Mesodermal cell (in vitro differentiated cells): Measurements from ENCODE around the gene AUTS2.

Experiments
- H3K27ac ChIP-seq: 2 replicates; pipeline ENCODE4 v1.7.0; 2013; ENCODE audit warnings: mild to moderate bottlenecking, low read depth, low read length, moderate library complexity; ENCODE audit not compliant: severe bottlenecking
- H3K36me3 ChIP-seq: 2 replicates; pipeline ENCODE4 v1.7.1; 2013; ENCODE audit warnings: mild to moderate bottlenecking, low read length, moderate library complexity; ENCODE audit not compliant: control insufficient read depth, insufficient read depth
- H3K4me1 ChIP-seq: one replicate; pipeline ENCODE4 v1.7.1; 2013; ENCODE audit warnings: mild to moderate bottlenecking, low read length; ENCODE audit not compliant: insufficient read depth, control insufficient read depth, poor library complexity, severe bottlenecking
- H3K4me3 ChIP-seq: 2 replicates; pipeline ENCODE4 v1.7.0; 2013; ENCODE audit warnings: low read length, control low read depth, mild to moderate bottlenecking; ENCODE audit not compliant: insufficient read depth, poor library complexity, severe bottlenecking; ENCODE audit errors: extremely low read depth
- H3K9me3 ChIP-seq: 2 replicates; pipeline ENCODE4 v1.7.1; 2013; ENCODE audit warnings: mild to moderate bottlenecking, low read length, moderate library complexity; ENCODE audit not compliant: control insufficient read depth
- WGBS, 2 experiments: methylation state at CpG; one replicate each; pipeline ENCODE4 v1.1.5; 2013; ENCODE audit warnings: missing lambda C conversion rate in 2 of 2; ENCODE audit not compliant: insufficient coverage in 2 of 2; 5-methylcytosine and 5-hydroxymethylcytosine counted together

Gene AUTS2

DNA sequence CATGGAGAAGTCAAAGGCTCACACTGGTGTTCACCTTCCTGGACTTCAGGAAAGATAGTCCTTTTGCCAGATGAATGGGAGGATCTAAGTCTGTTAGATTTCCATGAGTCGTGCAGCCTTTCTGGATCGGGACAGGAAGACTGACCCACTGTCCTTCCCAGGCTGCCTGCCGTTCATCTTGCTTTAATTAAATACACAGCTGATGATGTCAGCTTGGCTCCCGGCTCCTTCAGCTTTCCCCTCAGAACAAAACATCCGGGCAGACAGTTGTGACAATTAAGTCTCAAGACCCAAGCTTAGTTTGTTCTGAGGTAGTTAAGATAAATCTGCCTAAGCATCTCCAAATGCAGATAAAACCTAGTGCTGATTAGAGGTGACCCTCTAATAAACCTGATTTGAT lies 58.6 kb downstream of the AUTS2 start:
- no peaks in the 10 kb centered on the region for H3K36me3 ChIP-seq
- H3K27ac ChIP-seq, result peak overlapping the region; percentile 38
- no peaks in the 10 kb centered on the region for H3K9me3 ChIP-seq
- no peak overlapping the region for H3K4me3 ChIP-seq
- H3K4me1 ChIP-seq, result peaks cover 27% of the 10 kb centered on the region
- WGBS, 2 experiments, result 27% methylated on average over 3 of the region's 5 CpGs

DNA sequence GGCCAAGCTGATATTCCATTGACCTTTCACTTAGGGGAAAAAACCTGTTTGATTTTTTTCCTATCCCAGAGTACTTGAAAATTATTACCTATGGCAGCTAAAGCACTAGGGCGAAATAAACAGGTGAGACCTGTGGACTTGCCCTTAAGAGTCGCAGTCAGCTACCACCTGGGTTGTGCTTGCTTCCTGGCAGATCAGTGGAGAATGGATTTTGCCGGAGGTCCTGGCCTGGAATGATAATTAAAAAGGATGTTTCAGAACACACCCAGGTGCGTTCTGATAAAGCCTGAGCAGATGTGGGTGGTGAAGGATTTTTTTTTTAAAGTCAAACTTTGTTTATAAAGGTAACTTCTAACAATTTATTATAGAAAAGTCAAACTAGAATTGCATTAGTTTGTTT lies 59.1 kb downstream of the AUTS2 start:
- Histone ChIP-seq H3K27ac (peak overlapping the region; percentile 38), H3K36me3 (no peaks in the 10 kb centered on the region), H3K4me1 (peaks cover 27% of the 10 kb centered on the region), H3K4me3 (no peak overlapping the region), H3K9me3 (no peaks in the 10 kb centered on the region)
- 90 to 92% methylated on average over 3 to 4 of the region's 4 CpGs for WGBS, 2 experiments

DNA sequence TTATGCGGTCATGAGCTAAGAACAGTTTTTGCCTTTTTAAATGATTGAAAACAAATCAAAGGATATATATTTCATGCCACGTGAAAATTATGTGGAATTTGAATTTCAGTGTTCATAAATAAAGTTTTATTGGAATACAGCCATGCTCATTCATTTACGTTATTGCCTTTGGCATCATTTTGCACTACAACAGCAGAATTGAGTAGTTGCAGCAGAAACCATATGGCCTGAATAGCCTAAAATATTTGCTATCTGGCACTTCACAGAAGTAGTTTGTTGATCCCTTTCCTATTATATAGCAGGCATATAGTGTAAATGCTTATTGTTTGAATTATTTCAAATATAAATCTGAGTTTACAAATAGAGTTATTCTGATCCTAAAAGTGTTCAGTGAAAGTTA lies 59.7 kb downstream of the AUTS2 start:
- no peaks in the 10 kb centered on the region for H3K9me3 ChIP-seq
- H3K4me3 ChIP-seq, result no peak overlapping the region
- WGBS, 2 experiments, result 100% methylated on average over 2 of the region's 3 CpGs; no CpG with 5 or more reads in 1 of the 2 experiments
- no peak overlapping the region for H3K27ac ChIP-seq
- peaks cover 27% of the 10 kb centered on the region for H3K4me1 ChIP-seq
- no peaks in the 10 kb centered on the region for H3K36me3 ChIP-seq

DNA sequence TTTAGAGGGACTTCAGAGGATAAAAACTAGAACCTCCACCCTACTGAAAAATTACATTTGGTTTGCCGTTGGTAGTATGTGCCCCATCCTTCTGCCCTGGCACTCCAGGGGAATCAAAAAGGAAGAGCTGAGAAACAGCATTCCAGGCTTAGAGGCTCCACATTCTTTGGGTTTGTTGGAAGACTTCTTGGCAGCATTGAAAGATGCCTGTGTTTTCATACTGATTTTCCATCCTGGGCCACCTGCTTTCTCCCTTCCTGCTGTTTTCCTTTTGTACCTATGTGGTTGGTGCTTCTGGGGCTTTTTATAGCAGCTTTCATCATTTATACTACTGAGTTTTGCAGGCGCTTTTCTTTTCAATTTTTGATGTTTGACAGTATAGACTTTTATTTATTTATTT lies 61.7 kb downstream of the AUTS2 start:
- 50% methylated on average over 1 of the region's 2 CpGs; no CpG with 5 or more reads in 1 of the 2 experiments for WGBS, 2 experiments

DNA sequence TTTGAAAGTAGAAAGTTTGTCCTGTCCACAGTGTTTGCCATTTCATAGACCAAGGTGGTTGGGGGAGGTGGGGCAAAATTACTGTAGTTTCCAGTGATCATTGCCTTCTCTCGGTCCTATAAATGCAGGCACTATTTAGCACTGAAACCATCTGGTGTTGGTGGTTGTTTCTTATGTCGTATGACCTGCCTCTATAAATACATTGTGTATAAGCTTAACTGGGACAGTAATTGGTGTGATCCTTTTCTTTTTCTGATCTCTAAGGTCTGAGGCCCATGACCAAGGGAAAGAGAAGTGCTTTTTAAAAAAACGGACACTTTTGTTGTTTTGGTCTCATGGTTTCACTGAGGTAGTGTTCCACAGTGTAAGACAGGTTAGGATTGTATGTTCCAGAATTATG lies 63.1 kb downstream of the AUTS2 start:
- Histone ChIP-seq H3K4me1 (peaks cover 22% of the 10 kb centered on the region), H3K36me3 (no peaks in the 10 kb centered on the region), H3K4me3 (no peak overlapping the region), H3K9me3 (no peaks in the 10 kb centered on the region), H3K27ac (no peak overlapping the region)
- 79 to 100% methylated on average over 1 of the region's 3 CpGs for WGBS, 2 experiments

More for the DNA sequence above, 61.7 kb downstream of the AUTS2 start:
- Histone ChIP-seq H3K36me3 (no peaks in the 10 kb centered on the region), H3K9me3 (no peaks in the 10 kb centered on the region), H3K4me1 (peaks cover 27% of the 10 kb centered on the region), H3K27ac (no peak overlapping the region), H3K4me3 (no peak overlapping the region)

DNA sequence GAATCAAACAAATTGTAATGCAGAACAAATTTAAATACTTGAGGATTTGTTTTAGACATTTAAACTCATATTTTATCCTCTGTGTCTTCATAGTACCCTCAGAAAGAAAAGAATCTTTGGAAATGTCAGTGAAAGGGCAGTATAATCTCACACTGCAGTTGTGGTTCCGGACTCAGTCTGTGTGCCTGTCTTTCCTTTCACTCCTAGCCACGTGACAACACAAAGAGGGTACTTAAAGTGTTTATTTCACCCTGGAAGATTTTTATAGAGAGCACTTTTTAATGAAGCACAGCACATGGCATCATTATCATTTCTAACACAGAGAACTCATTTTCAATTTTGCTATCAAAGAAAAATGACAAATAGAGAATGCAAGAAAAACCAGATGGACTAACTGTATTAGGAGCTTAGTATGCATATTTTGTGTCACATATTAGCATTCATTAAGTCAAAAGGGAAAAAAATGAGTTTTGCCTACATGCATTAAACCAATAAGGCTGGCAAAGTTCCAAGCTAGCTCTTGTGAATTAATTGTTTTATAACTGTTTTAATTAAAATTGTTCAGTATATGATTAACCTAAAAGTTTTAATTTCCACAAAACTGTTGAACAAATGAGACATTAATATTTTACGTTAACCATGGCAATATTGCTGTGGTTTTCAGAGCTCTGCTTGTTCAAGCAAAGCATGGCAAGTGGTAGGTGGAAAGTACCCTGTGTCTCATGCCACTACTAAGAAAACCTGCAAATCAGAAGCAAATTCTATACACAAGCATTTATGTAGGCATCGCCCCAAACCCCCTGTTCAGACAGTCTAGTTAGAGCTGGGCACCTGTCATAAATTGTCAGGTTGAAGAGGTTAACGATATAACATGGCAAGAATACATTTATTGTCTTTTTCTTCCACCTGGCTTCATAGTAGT lies 65.9 kb downstream of the AUTS2 start:
- peaks cover 12% of the 10 kb centered on the region for H3K4me1 ChIP-seq
- no peaks in the 10 kb centered on the region for H3K36me3 ChIP-seq
- H3K4me3 ChIP-seq, result no peak overlapping the region
- no peak overlapping the region for H3K27ac ChIP-seq
- no peaks in the 10 kb centered on the region for H3K9me3 ChIP-seq
- WGBS, 2 experiments, result 100% methylated on average over 1 of the region's 5 CpGs

DNA sequence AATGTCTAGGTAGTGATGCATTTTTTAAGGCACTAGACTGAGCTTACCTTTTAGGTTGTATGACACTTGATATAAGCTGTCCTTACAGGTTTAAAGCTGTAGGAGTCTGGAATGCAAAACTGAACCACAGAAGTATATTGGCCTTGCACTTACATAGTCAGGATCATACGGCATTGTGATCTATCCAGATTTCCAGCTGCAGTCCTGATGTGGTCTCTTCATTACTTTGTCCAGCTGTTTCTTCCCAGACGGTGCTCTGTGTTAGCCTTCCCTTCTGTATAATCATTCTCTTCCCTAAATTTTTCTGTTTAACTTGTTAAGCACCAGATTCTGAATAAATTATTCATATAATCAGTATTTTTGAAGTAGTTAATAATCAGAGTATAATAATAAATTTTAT lies 67.1 kb downstream of the AUTS2 start:
- WGBS, 2 experiments, result 90 to 100% methylated on average over 1 of the region's 2 CpGs
- Histone ChIP-seq H3K9me3 (no peaks in the 10 kb centered on the region), H3K4me1 (no peaks in the 10 kb centered on the region), H3K36me3 (no peaks in the 10 kb centered on the region), H3K27ac (no peak overlapping the region), H3K4me3 (no peak overlapping the region)

DNA sequence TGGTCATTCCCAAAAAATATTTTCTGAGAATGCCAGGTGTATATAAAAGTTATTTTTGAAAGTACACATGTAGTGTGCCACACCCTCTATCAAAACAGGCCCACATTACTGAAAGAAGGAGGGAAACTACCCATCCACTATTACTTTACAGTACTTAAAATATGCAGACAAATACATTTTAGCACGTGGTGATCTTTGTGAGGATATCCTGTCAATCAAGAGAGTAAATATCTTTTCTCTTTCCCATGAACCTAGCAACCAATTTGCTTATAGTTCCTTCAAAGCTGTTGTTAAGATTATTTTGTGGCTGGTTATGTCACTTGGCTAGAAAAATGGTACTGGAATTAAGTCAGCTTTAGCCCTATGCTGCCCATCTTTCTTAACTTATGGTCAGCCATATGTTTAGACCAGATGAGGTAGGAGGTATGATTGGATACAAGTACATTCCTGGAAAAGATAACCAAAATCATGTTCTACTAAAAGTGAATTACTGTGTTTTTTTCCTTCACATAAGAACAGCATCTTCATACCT lies 70.1 kb downstream of the AUTS2 start:
- Histone ChIP-seq H3K9me3 (no peaks in the 10 kb centered on the region), H3K36me3 (no peaks in the 10 kb centered on the region), H3K4me1 (no peaks in the 10 kb centered on the region), H3K27ac (no peak overlapping the region), H3K4me3 (no peak overlapping the region)
- WGBS, 2 experiments, result no CpG with 5 or more reads among the region's 1 CpG

DNA sequence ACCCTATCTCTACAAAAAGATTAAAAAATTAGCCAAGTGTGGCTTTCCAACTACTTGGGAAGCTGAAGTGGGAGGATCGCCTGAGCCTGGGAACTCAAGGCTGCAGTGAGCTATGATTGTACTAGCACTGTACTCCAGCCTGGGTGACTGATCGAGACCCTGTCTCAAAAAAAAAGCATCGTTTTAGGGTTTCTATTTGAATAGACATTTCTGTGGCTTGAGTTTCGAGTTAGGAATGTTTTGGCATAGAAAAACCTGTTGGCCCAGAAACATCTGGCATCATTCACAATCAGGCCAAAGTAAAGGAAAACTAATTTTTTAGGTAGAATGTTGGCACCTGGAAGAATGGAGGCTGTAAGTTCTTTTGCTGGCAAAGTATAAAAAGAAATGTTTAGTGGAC lies 72.4 kb downstream of the AUTS2 start:
- WGBS, 2 experiments, result 90 to 100% methylated on average over 3 of the region's 4 CpGs
- Histone ChIP-seq H3K4me1 (no peaks in the 10 kb centered on the region), H3K9me3 (no peaks in the 10 kb centered on the region), H3K27ac (no peak overlapping the region), H3K36me3 (no peaks in the 10 kb centered on the region), H3K4me3 (no peak overlapping the region)

DNA sequence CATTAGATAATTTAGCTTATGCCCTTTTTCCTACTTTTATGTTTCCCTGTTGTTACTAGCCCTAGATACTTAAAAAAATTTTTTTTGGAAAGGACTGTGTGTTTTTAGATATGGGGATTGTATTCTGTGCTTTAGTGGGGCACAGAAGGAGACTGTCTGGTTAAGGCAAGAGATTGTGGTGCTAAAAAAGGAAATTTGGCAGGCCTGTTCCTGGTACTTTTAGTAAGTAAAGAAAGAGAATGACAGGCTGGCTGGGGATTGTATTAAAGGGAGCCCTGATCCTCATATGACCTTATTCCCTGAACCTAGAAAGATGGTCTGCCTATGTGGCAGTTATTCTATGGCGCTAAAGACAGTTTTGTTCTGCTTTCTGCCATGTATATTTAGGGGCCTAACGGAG lies 74.8 kb downstream of the AUTS2 start:
- 100% methylated on average over 1 of the region's 2 CpGs; no CpG with 5 or more reads in 1 of the 2 experiments for WGBS, 2 experiments
- H3K4me3 ChIP-seq, result no peak overlapping the region

DNA sequence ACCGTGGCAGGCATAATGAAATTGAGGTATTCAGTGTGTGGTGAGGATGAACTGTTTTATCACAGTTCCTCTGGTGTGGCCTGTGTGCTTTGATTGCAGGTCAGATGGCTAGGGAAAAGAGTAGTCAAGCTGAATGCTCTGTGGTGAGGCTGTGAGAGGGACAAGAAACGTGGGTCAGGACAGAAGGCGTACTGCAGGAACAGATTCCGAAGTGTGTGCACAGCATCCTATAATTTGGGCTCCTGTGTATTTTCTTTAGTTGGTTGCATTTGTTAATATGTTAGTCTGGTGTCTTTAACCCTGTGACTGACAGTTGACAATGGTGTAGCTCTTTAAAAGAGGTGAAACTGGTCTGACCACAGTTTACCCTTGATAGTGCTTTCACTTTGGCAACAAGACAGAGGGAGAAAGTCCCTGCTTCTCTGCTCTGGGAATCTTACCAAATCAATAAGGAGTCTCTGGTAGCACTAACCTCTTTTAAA lies 76.5 kb downstream of the AUTS2 start:
- WGBS, 2 experiments, result 65 to 75% methylated on average over 4 of the region's 4 CpGs
- H3K9me3 ChIP-seq, result no peaks in the 10 kb centered on the region
- no peak overlapping the region for H3K4me3 ChIP-seq
- H3K36me3 ChIP-seq, result no peaks in the 10 kb centered on the region
- H3K27ac ChIP-seq, result no peak overlapping the region
- peaks cover 16% of the 10 kb centered on the region for H3K4me1 ChIP-seq

More for the DNA sequence above, 74.8 kb downstream of the AUTS2 start:
- Histone ChIP-seq H3K36me3 (no peaks in the 10 kb centered on the region), H3K27ac (no peak overlapping the region), H3K4me1 (peaks cover 5% of the 10 kb centered on the region), H3K9me3 (no peaks in the 10 kb centered on the region)
